ENCODE measurements around the gene CDC42BPG. TPM values are rescaled to one million over a fixed set of nuclear protein-coding genes. Genes with fewer than 3 reads are reported as not detected.
A peak's percentile ranks its signal among the peaks of the same experiment; 100 is the strongest.

Gene CDC42BPG
- total RNA-seq, 1 donor from 2014 or later: 0.35 TPM

DNA sequence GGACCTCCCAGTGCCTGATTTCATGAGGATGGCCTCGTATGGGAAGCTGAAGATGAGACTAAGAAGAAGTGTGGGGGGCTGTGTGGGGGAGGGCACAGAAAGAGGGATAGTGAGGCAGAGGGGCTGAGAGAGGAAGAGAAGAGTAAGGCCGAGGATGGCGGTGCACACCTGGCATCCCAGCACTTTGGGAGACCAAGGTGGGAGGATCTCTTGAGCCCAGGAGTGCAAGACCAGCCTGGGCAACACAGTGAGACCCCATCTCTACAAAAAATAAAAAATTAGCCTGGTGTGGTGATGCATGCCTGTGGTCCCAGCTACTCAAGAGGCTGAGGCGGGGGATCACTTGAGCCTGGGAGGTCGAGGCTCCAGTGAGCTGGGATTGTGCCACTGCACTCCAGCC is 47.4 kb upstream of the CDC42BPG start:
- DNase-seq (ENCODE audit: low spot score): no peak
- H3K27ac Mint-ChIP-seq (ENCODE audit: unreplicated experiment): no peak overlapping the region
- no peaks in the 10 kb centered on the region for H3K9me3 Mint-ChIP-seq (ENCODE audit: low read depth)
- H3K4me3 Mint-ChIP-seq (ENCODE audit: unreplicated experiment): no peak overlapping the region
- no peaks in the 10 kb centered on the region for H3K27me3 Mint-ChIP-seq (ENCODE audit: low read depth)
- TF ChIP-seq, protein P1, sequence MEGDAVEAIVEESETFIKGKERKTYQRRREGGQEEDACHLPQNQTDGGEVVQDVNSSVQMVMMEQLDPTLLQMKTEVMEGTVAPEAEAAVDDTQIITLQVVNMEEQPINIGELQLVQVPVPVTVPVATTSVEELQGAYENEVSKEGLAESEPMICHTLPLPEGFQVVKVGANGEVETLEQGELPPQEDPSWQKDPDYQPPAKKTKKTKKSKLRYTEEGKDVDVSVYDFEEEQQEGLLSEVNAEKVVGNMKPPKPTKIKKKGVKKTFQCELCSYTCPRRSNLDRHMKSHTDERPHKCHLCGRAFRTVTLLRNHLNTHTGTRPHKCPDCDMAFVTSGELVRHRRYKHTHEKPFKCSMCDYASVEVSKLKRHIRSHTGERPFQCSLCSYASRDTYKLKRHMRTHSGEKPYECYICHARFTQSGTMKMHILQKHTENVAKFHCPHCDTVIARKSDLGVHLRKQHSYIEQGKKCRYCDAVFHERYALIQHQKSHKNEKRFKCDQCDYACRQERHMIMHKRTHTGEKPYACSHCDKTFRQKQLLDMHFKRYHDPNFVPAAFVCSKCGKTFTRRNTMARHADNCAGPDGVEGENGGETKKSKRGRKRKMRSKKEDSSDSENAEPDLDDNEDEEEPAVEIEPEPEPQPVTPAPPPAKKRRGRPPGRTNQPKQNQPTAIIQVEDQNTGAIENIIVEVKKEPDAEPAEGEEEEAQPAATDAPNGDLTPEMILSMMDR (IDR thresholded peaks at IDR 0.05): no peak
- H3K36me3 Mint-ChIP-seq (ENCODE audit: low read depth): peaks cover 1% of the 10 kb centered on the region
- H3K4me1 Mint-ChIP-seq (ENCODE audit: low read depth): peaks cover 4% of the 10 kb centered on the region

DNA sequence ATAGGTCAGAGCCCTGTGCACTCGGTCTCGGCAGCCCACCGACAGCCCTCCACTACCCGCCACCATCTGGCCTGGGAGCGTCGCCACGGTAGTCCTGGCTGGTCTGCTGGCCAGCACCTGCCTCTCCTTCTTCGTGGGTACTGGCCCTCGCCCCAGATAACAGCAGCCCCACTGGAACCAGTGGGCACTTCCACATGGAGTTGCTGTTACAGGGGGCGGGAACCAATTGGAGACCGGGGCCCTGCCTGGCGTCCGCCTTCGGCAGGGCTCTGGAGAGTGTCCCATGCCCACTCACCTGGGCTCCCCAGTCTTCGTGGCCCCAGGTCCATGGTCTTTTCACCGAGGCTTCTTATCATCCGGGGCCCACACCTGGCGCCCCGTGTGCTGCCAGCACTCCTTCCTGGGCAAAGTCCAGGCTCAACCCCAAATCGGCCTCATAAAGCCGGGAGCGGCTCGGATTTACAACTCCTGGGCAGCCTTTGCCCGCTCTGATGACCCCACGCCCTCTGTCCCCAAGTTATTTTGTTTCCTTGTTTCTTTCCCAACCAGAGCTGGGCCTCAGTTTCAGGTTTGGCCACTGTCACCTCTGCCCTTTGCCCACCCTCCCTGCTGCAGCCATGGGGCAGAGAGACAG is 46.9 kb upstream of the CDC42BPG start:
- H3K4me1 Mint-ChIP-seq (ENCODE audit: low read depth): peaks cover 4% of the 10 kb centered on the region
- H3K36me3 Mint-ChIP-seq (ENCODE audit: low read depth): peaks cover 1% of the 10 kb centered on the region
- H3K27ac Mint-ChIP-seq (ENCODE audit: unreplicated experiment): no peak overlapping the region
- DNase-seq (ENCODE audit: low spot score): peak; percentile 86
- H3K4me3 Mint-ChIP-seq (ENCODE audit: unreplicated experiment): no peak overlapping the region
- TF ChIP-seq, protein P1 (IDR thresholded peaks at IDR 0.05): no peak
- no peaks in the 10 kb centered on the region for H3K9me3 Mint-ChIP-seq (ENCODE audit: low read depth)
- H3K27me3 Mint-ChIP-seq (ENCODE audit: low read depth): no peaks in the 10 kb centered on the region

DNA sequence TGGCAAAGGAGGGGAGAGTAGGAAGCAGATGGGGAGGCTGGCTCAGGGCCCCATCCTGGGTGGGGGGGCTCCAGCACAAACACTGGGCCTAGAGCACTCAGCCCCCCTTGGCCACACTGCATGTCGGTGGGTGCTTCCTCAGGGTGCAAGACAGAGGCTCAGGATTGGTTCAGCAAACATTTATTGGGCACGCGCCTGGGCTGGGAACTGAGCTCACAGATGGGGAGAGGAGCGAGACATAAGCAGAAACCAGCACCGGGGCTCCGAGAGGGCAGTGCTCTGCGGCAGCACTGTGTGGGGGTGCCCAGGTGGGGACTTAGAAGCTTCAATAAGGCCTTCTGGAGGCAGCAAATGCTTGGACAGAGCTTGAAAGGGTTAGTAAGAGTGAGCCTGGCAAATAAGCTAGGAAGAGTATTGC is 46.1 kb upstream of the CDC42BPG start:
- peaks cover 4% of the 10 kb centered on the region for H3K4me1 Mint-ChIP-seq (ENCODE audit: low read depth)
- no peak overlapping the region for H3K4me3 Mint-ChIP-seq (ENCODE audit: unreplicated experiment)
- peak; percentile 77 for DNase-seq (ENCODE audit: low spot score)
- H3K27ac Mint-ChIP-seq (ENCODE audit: unreplicated experiment): no peak overlapping the region
- H3K27me3 Mint-ChIP-seq (ENCODE audit: low read depth): no peaks in the 10 kb centered on the region
- H3K36me3 Mint-ChIP-seq (ENCODE audit: low read depth): peaks cover 1% of the 10 kb centered on the region
- no peaks in the 10 kb centered on the region for H3K9me3 Mint-ChIP-seq (ENCODE audit: low read depth)
- TF ChIP-seq, protein P1 (IDR thresholded peaks at IDR 0.05): no peak

DNA sequence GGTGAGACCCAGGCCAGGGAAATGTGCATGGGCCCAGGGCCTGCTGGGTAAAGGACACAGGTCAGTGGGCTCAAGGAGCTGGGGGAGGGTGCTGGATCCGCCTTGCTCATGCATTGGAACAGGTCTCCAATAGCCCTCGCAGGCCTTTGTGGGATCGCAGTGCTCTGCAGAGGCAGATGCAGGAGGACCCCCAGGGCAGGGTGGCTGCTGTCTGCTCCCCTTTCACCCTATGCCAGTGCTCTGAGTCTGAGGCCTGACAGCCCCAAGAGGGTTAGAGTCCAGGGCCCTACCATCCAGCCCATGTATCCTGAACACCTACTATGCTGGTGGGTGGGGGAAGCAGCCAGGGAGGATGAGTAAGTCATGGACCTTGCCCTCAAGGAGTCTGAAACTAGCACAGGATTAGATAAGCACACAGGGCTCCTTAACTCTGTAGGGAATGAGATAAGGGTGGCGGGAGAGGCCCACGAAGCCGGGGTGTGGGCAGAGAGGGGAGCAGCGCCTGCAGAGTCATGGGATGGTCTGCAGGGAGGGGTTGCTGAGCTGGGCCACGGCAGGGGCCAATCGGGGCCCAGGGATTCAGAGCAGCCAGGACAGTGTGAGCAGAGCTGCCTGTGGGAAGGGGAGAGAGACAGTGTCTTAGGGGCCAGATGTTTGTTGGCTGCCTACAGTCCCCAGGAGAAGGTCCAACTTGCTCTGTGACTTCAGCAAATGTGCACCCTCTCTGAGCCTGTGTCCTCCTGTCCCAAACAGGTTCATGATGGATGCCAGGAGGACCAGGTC is 44.5 kb upstream of the CDC42BPG start:
- DNase-seq (ENCODE audit: low spot score): peak; percentile 83
- no peak overlapping the region for H3K4me3 Mint-ChIP-seq (ENCODE audit: unreplicated experiment)
- H3K27me3 Mint-ChIP-seq (ENCODE audit: low read depth): no peaks in the 10 kb centered on the region
- H3K4me1 Mint-ChIP-seq (ENCODE audit: low read depth): peaks cover 4% of the 10 kb centered on the region
- H3K27ac Mint-ChIP-seq (ENCODE audit: unreplicated experiment): no peak overlapping the region
- H3K9me3 Mint-ChIP-seq (ENCODE audit: low read depth): no peaks in the 10 kb centered on the region
- no peaks in the 10 kb centered on the region for H3K36me3 Mint-ChIP-seq (ENCODE audit: low read depth)
- TF ChIP-seq, protein P1 (IDR thresholded peaks at IDR 0.05): no peak

DNA sequence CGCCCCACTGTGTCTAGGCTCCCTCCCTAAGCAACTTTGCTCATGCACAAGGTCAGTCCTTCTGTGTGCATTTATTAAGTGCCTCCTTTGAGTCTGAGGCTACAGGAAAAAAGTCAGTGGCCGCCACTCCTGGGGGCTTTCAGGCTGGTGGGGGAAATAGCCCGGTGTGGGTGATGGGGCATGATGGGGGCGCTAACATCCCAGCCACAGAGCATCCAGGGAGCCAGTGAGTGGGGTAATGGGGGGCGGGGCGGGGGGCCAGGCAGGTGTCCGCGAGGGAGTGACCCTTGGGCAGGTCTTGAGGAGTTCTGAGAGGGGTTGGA is 43.9 kb upstream of the CDC42BPG start:
- Mint-ChIP-seq H3K27ac (ENCODE audit: unreplicated experiment) (no peak overlapping the region), H3K4me1 (ENCODE audit: low read depth) (peaks cover 4% of the 10 kb centered on the region), H3K4me3 (ENCODE audit: unreplicated experiment) (peak overlapping the region; percentile 56), H3K27me3 (ENCODE audit: low read depth) (no peaks in the 10 kb centered on the region), H3K9me3 (ENCODE audit: low read depth) (no peaks in the 10 kb centered on the region), H3K36me3 (ENCODE audit: low read depth) (no peaks in the 10 kb centered on the region)
- no peak for DNase-seq (ENCODE audit: low spot score)
- TF ChIP-seq, protein P1 (IDR thresholded peaks at IDR 0.05): no peak
